DMS153 treated with DMSO at 0.1 percent for 48 hours (cell line): ENCODE data around the gene CCDC154.
A peak's percentile ranks its signal among the peaks of the same experiment; 100 is the strongest.
"Not testable (repeated sequence)": the region's sequence is repeated elsewhere in the genome, so short reads cannot be mapped to it uniquely, and the experiment has no call there.

Experiments used
- DNase-seq: peaks from one replicate; lab custom pipeline; 2025; ENCODE audit not compliant: unreplicated experiment; lab: John Stamatoyannopoulos, UW

The CCDC154 gene

GRCh38 chr16:1439699-1440074, 4.7 kb downstream of the CCDC154 start:
- not testable (repeated sequence) for DNase-seq

DNA sequence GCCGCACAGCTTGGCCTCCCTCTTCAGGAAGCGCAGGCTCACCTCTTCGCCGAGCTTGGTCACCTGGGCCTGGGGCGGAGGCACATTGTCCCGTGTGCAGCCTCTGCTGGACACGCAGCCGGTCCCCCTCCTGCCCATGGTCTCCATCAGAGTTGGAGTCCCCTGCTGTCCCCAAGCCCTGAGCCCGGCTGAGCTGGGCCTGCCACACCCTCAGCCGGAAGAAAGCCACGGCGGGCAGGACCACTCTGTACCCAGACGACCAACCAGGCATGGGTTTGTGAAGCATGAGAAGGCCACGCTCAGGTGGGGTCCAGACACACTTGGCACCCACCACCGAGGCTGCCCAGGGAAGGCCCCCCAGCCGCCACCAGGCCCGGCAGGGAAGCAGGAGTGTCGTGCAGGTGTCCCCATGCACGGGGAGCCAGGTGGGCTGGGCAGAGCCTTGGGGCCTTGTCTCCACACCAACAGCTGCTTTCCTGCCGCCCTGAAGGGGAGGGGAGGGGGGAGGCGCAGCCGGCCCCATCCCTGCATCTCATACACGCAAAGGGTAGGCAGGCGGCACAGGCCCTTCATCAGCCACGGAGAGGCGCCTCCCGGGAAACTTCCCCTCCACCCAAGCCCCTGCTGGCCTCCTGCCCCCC, 5.2 kb downstream of the CCDC154 start:
- no peak for DNase-seq

DNA sequence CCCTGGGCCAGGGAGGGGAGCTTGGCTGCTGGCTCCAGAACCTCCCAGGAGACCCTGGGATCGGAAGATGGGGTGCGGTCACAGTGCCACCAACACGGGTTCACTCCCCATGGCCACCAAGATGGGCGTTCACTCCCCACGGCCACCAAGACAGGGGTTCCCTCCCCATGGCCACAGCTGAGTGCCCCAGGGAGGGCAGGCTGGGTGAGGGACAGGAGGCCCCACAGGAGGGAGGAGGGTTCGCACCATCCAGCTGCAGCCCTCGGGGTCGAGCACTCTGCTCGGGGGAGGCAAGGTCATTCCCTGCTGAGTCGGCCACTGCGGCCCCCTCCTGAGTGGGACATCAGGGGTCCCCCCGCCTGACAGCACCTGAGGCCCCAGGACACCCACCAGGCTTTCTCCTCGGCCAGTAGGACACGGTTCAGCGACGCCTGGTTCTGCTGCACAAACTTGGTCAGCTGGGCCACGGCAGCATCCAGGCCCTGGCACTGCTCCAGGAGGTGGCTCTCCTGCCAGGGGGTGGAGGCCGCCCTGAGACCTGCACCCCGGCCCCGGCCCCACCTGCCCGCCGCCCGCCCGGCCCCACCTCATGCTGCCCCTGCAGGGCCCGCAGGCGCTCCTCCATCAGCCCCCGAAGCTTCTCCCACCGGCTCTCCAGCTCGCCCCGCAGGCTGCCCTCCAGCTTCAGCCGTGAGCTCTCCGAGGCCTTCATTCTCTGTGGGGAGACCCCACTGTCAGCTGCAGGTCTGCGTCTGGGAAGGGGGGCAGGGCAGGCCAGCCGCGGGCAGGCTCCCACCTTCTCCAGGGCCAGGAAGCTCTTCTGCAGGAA, 5.9 kb downstream of the CCDC154 start:
- no peak for DNase-seq

DNA sequence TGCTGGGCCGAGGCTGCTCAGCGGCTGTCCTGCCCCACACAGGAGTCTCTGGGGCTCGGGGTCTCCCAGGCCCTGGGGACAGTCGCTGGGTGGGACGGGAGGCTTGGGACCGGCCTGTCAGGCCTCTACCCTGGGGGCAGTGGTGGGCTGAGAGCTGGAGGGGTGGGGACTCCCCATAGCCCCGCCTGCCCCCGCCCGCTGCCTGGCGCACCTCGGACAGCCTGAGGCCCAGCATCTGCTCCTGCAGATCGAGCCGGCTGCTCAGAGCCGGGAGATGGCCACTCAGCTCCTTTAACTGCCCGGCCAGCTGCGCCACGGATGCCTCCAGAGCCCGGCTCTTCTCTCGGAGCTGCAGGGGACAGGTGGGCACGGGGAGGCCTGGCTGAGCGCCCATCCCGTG, 6.8 kb downstream of the CCDC154 start:
- DNase-seq, result no peak

GRCh38 chr16:1436731-1437355, 7.5 kb downstream of the CCDC154 start:
- no peak for DNase-seq

DNA sequence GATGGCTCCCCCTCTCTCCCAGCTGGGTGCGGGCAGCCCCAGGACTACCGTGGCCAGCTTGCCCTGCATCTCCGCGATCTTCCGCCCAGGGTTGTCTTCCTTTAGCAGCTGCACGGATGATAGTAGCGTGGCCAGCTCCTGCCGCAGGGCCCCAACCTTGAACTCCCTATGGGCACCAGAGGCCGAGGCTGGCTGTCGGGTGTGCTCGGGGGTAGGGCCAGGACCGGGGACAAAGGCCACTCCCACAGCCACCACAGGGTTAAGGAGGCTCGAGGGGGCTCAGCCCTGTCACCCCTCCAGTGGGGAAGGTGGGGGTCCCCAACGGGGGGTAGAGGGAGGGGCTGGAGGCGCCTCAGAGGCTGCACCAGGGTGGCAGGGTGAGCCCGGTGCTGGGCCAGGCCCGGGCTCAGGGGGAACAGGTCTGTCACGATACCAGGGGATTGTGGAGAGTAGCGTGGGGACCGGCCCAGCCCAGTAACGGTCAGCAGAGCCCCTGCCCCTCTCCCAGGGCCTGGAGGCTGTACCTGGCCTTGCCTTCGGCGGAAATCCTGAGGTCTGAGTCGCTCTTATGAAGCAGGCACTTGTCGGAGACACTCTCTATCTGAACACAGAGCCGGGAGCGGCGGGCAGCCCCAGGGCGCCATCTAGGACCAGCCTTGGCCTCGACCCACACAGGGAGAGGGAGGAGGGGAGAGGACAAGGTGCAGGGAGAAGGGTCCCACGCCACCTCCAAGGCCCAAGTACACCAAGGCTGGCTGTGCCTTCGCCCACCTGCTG, 8.2 kb downstream of the CCDC154 start:
- no peak for DNase-seq

GRCh38 chr16:1434644-1435592, 9.4 kb downstream of the CCDC154 start:
- no peak for DNase-seq

DNA sequence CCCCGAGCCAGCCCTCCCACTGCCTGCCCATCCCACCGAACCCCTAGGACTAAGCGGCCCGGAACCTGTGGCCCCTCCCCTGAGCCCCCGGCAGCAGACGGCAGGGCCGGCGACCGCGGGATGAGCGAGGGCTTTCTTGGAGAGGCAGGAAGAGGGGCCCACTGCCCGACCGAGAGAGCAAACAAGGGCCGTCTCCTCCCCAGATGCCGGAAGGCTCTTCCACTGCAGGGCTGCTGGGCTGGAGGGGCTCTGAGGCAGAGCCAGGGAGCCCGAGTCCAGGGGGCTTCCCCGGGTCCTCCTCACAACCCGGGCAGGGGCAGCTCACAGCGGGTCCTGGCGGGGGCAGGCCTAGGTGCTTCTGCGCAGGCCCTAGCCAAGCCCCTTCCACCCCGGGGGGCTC, 10.6 kb downstream of the CCDC154 start:
- no peak for DNase-seq

GRCh38 chr16:1433263-1433560, 11.1 kb downstream of the CCDC154 start:
- DNase-seq, result no peak

- no peak for DNase-seq
Observed at GRCh38 chr16:1432388-1433262, 11.7 kb downstream of the CCDC154 start.

- no peak for DNase-seq
Observed at GRCh38 chr16:1431497-1432270, 12.7 kb downstream of the CCDC154 start.

DNA sequence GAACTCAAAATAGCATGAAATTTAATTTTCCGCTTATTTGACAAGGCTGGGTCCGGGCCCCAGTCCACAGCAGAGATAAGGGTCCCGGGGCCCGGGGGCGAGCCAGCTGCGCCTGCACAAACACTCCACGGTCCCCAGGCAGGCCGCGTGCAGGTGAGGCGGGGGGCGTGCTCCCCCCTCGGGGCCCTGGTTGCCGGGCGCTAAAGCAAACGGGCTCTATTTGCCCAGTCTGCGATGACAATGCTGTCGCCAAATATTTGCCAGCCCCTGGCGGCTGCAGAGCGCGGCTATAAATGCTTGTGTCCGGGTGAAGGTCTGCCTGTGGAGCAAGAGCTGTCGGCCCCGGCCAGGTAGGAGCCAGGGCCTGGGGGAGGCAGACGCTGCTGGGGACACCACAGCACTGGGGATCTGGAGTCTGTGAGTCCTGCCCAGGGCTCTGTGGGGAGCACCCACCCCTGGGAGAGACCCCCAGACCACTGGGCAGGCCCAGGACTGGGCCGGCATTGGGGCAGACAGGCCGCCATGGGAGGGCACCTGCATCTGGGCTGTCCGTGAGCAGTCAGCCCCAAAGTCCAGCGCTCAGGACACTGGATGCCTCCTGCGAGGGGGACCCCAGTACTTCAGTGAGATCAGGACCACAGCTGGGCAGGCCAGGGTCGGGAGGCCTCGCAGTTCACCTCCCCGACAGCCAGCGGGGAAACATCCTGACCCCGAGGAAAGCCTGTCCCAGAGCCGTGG, 13.4 kb downstream of the CCDC154 start, which contains the start of gene PERCC1:
TSS of gene PERCC1 (plus strand) at position 320 of the 738 bp plus-strand sequence. CDS start 1,516 bp downstream, outside the sequence.
- peak; percentile 54 for DNase-seq

DNA sequence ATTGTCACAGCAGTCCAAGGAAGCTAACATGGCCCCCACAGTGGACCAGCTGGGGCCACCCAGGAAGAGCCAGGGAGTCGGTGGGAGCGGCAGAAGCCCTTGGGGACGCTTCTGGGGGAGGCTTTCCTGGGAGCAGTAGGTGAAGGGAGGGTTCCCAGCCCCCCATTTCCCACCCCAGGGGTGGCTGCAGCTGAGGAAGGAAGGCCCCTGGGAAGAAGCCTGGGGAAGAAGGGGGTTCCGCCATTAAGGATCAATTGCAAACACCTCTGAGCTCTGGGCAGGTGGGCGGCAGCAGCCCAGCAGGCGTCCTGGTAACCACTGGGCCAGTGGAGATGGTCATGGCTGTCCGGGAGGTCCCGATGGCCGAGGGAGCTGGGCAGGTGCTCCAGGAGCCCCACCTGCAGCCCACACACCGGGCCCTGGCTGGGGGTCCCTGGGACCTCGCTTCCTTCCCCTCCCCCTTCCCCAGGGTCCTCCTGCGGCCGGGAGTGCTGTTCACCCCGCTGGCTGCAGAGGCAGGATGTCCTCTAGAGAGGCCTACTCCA, 14.1 kb downstream of the CCDC154 start:
- no peak for DNase-seq

- DNase-seq, result no peak
Observed at GRCh38 chr16:1429631-1430030, 14.7 kb downstream of the CCDC154 start.

GRCh38 chr16:1429012-1429411, 15.3 kb downstream of the CCDC154 start:
- no peak for DNase-seq

DNA sequence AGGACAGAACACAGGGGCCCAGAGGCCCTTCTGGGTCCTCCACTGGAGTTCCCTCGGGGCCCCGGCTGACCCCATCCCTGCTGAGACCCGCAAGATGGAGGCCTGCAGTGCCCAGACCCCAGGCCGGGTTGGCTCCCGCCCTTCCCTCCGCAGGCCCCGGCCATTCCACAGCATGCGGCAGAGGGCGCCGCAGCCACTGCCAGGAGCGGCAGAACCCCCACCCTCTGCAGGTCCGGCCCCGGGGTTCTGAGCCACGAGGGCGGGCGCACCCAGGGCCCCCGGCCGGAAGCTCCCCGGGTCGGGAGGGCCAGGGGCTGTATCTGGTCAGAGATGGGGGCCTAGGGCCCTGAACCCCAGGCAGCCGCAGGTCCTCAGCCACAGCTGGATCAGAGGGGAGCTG, 15.8 kb downstream of the CCDC154 start:
- DNase-seq, result no peak
